PC-9 (cell line): ENCODE measurements around the gene TDG. TPM values are rescaled to one million over a fixed set of nuclear protein-coding genes. Genes with fewer than 3 reads are reported as not detected.

Experiments
- BruUV-seq: library from RNA; stranded (reverse); fragments of 400-500 nt; replicated peaks from 2 replicates; lab custom pipeline; 2021; lab: Mats Ljungman, UMichigan
- CTCF ChIA-PET: fragments of 300-600 bp; sonication (Branson Sonifier 250); formaldehyde crosslinking; loops from one replicate; lab custom pipeline; 2022; ENCODE audit warnings: antibody characterized with exemption; lab: Charles Lee
- POLR2A ChIA-PET: fragments of 300-600 bp; sonication (Branson Sonifier 250); formaldehyde crosslinking; loops from one replicate; lab custom pipeline; 2022; ENCODE audit warnings: antibody characterized with exemption; ENCODE audit not compliant: unreplicated experiment; lab: Charles Lee
- DNase-seq, 2 experiments: peaks; one replicate each; pipeline versions ENCODE4 v3.0.0 to v3.0.0-alpha.2; 2015 to 2022; ENCODE audit warnings: mixed read lengths in 1 of 2
- H2AFZ ChIP-seq: fragments of 200-600 bp; sonication (generic); 2 replicates; pipeline ENCODE4 v1.8.1; 2017; ENCODE audit warnings: antibody characterized with exemption
- H3F3A ChIP-seq: fragments of 200-600 bp; sonication (generic); 2 replicates; pipeline ENCODE4 v1.8.1; 2017; ENCODE audit warnings: antibody characterized with exemption, mild to moderate bottlenecking, low read depth; ENCODE audit not compliant: insufficient read depth
- H3K27ac ChIP-seq: fragments of 200-600 bp; sonication (generic); 2 replicates; pipeline ENCODE4 v1.6.1; 2016; ENCODE audit warnings: mixed run types
- H3K27me3 ChIP-seq: fragments of 200-600 bp; sonication (generic); 2 replicates; pipeline ENCODE4 v1.6.1; 2016; ENCODE audit warnings: low read depth, mixed run types; ENCODE audit not compliant: insufficient read depth
- H3K36me3 ChIP-seq: fragments of 200-600 bp; sonication (generic); 2 replicates; pipeline ENCODE4 v1.6.1; 2016; ENCODE audit warnings: low read depth, mixed run types
- H3K4me1 ChIP-seq: fragments of 200-600 bp; sonication (generic); replicated peaks from 2 replicates; pipeline ENCODE4 v1.6.1; 2016; ENCODE audit warnings: mixed run types; ENCODE audit not compliant: insufficient read depth
- H3K4me2 ChIP-seq: fragments of 200-600 bp; sonication (generic); 2 replicates; pipeline ENCODE4 v1.6.1; 2017; ENCODE audit warnings: mixed run types
- H3K4me3 ChIP-seq: fragments of 200-600 bp; sonication (generic); 2 replicates; pipeline ENCODE4 v1.6.1; 2016; ENCODE audit warnings: mixed run types
- H3K79me2 ChIP-seq: fragments of 200-600 bp; sonication (generic); 2 replicates; pipeline ENCODE4 v1.6.1; 2017; ENCODE audit warnings: low read depth, mixed run types
- H3K9me2 ChIP-seq: fragments of 200-600 bp; sonication (generic); 2 replicates; pipeline ENCODE4 v1.8.1; 2017; ENCODE audit warnings: mild to moderate bottlenecking; ENCODE audit not compliant: insufficient read depth
- H3K9me3 ChIP-seq: fragments of 200-600 bp; sonication (generic); 2 replicates; pipeline ENCODE4 v1.8.1; 2016; ENCODE audit warnings: low read depth; ENCODE audit not compliant: insufficient read depth
- H4K20me1 ChIP-seq: fragments of 200-600 bp; sonication (generic); 2 replicates; pipeline ENCODE4 v1.8.1; 2017; ENCODE audit not compliant: insufficient read depth
- EZH2 ChIP-seq: fragments of 200-600 bp; sonication (generic); IDR thresholded peaks from 2 replicates; pipeline ENCODE4 v1.8.0; 2017; ENCODE audit warnings: antibody characterized with exemption, low read depth
- intact Hi-C: fragments of 100-400 bp; cut with micrococcal nuclease; formaldehyde crosslinking; loops from one replicate; pipeline ENCODE4 v1.10.0; 2022; ENCODE audit not compliant: unreplicated experiment
- total RNA-seq: library from RNA; stranded (reverse); gene quantifications from 2 replicates; pipeline ENCODE4 v1.2.3, GENCODE V29; 2021
- TF ChIP-seq, protein P1 (sequence below): fragments of 200-600 bp; sonication (generic); conservative IDR thresholded peaks from 2 replicates; pipeline ENCODE4 v1.6.1; 2017; ENCODE audit warnings: mixed run types, antibody characterized with exemption, mild to moderate bottlenecking, moderate library complexity

TDG gene
- total RNA-seq, 1 experiment from 2014 or later: 21.0 TPM

DNA sequence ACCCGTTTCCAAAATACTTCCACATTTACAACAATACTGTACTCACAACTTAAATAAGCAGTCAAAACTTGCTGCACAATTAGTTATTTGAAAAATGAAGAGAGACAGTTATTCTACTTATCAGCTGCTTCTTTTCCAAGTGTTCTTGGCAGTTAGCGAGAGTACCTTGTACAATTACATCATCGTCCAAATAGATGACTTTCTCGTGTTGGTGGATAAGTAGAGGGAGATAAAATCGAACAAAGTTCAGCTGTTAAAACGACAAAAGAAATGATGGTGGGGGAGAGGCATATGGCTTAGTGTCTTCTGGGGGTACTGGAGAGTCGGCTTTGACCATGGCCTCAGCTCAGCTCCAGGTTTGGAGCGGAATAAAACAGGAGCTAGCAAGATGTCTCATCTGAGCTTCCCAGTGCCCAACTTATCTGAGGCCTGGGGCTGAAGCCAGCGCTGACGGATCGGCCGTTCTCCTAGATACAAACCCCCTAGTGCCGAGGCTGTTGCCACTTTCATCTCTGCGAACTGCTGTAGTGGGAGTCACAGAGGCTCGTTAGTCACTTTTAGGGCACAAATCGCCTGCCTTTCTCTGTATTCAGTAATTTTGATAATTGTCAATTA lies 31.7 kb downstream of the TDG start:
- H4K20me1 ChIP-seq: no peaks in the 10 kb centered on the region
- H3K27ac ChIP-seq: no peak overlapping the region
- POLR2A ChIA-PET: no interaction called here
- no peak for TF ChIP-seq EZH2
- TF ChIP-seq, protein P1, sequence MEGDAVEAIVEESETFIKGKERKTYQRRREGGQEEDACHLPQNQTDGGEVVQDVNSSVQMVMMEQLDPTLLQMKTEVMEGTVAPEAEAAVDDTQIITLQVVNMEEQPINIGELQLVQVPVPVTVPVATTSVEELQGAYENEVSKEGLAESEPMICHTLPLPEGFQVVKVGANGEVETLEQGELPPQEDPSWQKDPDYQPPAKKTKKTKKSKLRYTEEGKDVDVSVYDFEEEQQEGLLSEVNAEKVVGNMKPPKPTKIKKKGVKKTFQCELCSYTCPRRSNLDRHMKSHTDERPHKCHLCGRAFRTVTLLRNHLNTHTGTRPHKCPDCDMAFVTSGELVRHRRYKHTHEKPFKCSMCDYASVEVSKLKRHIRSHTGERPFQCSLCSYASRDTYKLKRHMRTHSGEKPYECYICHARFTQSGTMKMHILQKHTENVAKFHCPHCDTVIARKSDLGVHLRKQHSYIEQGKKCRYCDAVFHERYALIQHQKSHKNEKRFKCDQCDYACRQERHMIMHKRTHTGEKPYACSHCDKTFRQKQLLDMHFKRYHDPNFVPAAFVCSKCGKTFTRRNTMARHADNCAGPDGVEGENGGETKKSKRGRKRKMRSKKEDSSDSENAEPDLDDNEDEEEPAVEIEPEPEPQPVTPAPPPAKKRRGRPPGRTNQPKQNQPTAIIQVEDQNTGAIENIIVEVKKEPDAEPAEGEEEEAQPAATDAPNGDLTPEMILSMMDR: no peak
- no TSS peak for BruUV-seq
- no peaks in the 10 kb centered on the region for H3F3A ChIP-seq
- no peak for DNase-seq
- no peaks in the 10 kb centered on the region for H3K4me1 ChIP-seq
- H3K27me3 ChIP-seq: no peaks in the 10 kb centered on the region
- CTCF ChIA-PET: no interaction called here
- H3K4me2 ChIP-seq: no peak overlapping the region
- H3K36me3 ChIP-seq: no peaks in the 10 kb centered on the region
- H3K9me3 ChIP-seq: no peaks in the 10 kb centered on the region
- intact Hi-C loops: no loop called here
- H2AFZ ChIP-seq: no peak overlapping the region
- H3K9me2 ChIP-seq: 0 out of 2 replicates have a peak, but pooled peaks cover 3% of the 10 kb centered on the region
- H3K4me3 ChIP-seq: no peak overlapping the region
- no peaks in the 10 kb centered on the region for H3K79me2 ChIP-seq

DNA sequence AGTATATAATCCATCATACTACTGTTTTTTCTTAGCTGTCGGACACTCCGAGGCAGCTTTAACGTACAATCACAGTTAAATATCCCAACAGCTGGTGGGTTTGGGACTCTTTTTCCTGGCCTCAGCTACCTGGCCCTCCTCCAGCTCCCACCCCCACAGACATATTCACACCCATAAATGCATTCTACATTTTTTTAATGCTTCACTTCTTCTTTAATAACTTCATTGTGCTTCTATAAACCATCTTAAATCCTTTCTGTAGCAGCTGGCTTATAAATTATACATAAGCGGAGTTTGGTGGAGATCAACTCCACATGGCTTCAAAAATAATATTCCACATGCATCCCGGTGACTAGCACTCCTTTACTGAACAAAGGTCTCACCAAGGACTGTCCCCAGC lies 33.3 kb downstream of the TDG start:
- TF ChIP-seq, protein P1: no peak
- TF ChIP-seq EZH2: no peak
- no peaks in the 10 kb centered on the region for H3K9me3 ChIP-seq
- peaks cover 8% of the 10 kb centered on the region; the same call in 1 of the 2 replicates for H3K27me3 ChIP-seq
- H3K79me2 ChIP-seq: no peaks in the 10 kb centered on the region
- H3F3A ChIP-seq: no peaks in the 10 kb centered on the region
- no peak overlapping the region for H2AFZ ChIP-seq
- no TSS peak for BruUV-seq
- ChIA-PET POLR2A (interaction anchor here (0.6 to 0.9 kb wide), 2 partner anchors 19 to 1575 kb away, joined by 3 read pairs; no protein-coding TSS in a partner anchor), CTCF (no interaction called here)
- H3K4me1 ChIP-seq: no peaks in the 10 kb centered on the region
- DNase-seq: no peak
- H4K20me1 ChIP-seq: no peaks in the 10 kb centered on the region
- H3K36me3 ChIP-seq: no peaks in the 10 kb centered on the region
- H3K4me2 ChIP-seq: no peak overlapping the region
- 0 out of 2 replicates have a peak, but pooled peaks cover 3% of the 10 kb centered on the region for H3K9me2 ChIP-seq
- intact Hi-C loops: no loop called here
- H3K4me3 ChIP-seq: no peak overlapping the region
- H3K27ac ChIP-seq: no peak overlapping the region

DNA sequence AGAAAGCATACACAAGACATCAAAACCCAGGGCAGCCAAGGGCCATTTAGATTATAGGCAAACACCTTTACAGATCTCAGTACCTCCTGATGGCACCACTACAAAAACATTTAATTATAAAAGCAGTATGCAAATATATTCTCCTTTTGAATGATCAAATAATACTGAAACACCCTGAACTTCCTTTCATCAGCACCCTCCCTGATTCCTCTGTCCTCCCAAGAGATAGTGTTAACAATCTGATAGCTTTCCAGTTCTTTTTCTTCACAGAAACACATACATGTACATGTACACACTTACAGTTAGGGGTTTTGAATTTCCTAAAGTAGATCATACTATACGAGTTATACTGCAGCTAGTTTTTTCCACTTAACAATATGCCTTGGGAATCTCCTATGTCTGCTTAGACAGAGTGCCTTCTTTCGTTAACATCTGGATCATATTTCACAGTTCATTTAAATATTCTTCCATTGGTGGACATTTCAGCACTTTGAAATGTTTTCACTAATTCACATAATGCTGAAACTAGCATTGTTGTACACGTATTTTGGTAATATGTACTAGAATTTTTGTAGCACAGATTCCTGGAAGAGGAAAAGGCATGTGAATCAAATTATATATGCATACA lies 35.2 kb downstream of the TDG start:
- H2AFZ ChIP-seq: no peak overlapping the region
- H3K4me3 ChIP-seq: no peak overlapping the region
- BruUV-seq: no TSS peak
- DNase-seq: no peak
- no peak overlapping the region for H3K4me2 ChIP-seq
- H3K9me3 ChIP-seq: no peaks in the 10 kb centered on the region
- CTCF ChIA-PET: no interaction called here
- no peaks in the 10 kb centered on the region for H3K4me1 ChIP-seq
- no peaks in the 10 kb centered on the region for H3K36me3 ChIP-seq
- no peak for TF ChIP-seq EZH2
- H3K79me2 ChIP-seq: no peaks in the 10 kb centered on the region
- no peak overlapping the region for H3K27ac ChIP-seq
- intact Hi-C loops: no loop called here
- peaks cover 12% of the 10 kb centered on the region; the same call in 1 of the 2 replicates for H3K27me3 ChIP-seq
- no peaks in the 10 kb centered on the region for H4K20me1 ChIP-seq
- POLR2A ChIA-PET: no interaction called here
- H3F3A ChIP-seq: no peaks in the 10 kb centered on the region
- H3K9me2 ChIP-seq: 0 out of 2 replicates have a peak, but pooled peaks cover 3% of the 10 kb centered on the region
